Astrocyte (in vitro differentiated cells and primary cell): ENCODE measurements around the gene CEP20.

Experiments
- CTCF ChIP-seq: IDR thresholded peaks from 2 replicates; pipeline ENCODE4 v1.5.1; 2011; ENCODE audit warnings: low read depth, mild to moderate bottlenecking, inconsistent platforms, low read length, moderate library complexity; ENCODE audit not compliant: insufficient read depth
- EZH2 ChIP-seq: IDR thresholded peaks from 2 replicates; pipeline ENCODE4 v1.6.1; 2012; ENCODE audit warnings: mild to moderate bottlenecking, low read length, inconsistent platforms; ENCODE audit not compliant: insufficient read depth

DNA sequence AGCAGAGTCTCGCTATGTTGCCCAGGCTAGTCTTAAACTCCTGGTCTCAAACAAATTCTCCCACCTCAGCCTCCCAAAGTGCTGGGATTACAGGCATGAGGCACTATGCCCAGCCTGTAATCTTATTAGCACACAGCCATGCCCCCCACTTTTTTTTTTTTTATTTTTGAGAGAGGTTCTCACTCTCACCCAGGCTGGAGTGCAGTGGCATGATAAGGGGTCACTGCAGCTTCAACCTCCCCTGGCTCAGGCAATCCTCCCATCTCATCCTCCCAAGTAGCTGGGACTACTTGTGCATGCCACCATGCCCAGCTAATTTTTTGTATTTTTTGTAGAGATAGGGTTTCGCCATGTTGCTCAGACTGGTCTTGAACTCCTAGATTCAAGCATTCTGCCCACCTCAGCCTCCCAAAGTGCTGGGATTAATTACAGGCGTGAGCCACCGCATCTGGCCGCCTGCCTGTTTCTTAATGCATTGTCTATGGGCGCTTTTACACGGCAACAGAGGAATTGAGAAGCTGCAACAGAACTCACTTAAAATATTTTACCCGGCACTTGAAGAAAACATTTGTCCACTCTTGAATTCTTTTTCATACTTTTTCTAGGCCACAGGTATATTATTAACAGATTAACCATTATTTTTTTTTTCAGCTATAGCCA is 8.8 kb upstream of the CEP20 start:
- TF ChIP-seq CTCF (no peak), EZH2 (no peak)
